ENCODE data around the gene KRT79. TPM values are rescaled to one million over a fixed set of nuclear protein-coding genes. Genes with fewer than 3 reads are reported as not detected.

KRT79 gene
- polyA plus RNA-seq, 1 experiment, result 0.04 TPM

- no peak for DNase-seq (ENCODE audit: low read depth, low spot score)
- CTCF ChIA-PET, result interaction anchor here (1.3 to 1.6 kb wide), 2 partner anchors 27 to 32 kb away, joined by 4 to 5 read pairs; no protein-coding TSS in a partner anchor
- Histone ChIP-seq H3K27me3 (ENCODE audit: control insufficient read depth, insufficient read depth, low read length) (no peaks in the 10 kb centered on the region), H3K4me3 (ENCODE audit: low read depth, low read length) (no peak overlapping the region), H3K9me3 (ENCODE audit: control insufficient read depth, insufficient read depth, low read length) (no peaks in the 10 kb centered on the region), H3K27ac (ENCODE audit: low read depth, low read length) (no peak overlapping the region)
- POLR2A ChIA-PET, result no interaction called here
- TF ChIP-seq CTCF (IDR thresholded peaks at IDR 0.05; ENCODE audit: low read depth, low read length), result no peak
Observed at GRCh38 chr12:52838609-52839435, 4.7 kb upstream of the KRT79 start.

- no peak overlapping the region for H3K4me3 ChIP-seq (ENCODE audit: low read depth, low read length)
- H3K27ac ChIP-seq (ENCODE audit: low read depth, low read length), result peak overlapping the region; percentile 31
- no peak for DNase-seq (ENCODE audit: low read depth, low spot score)
- ChIA-PET CTCF (interaction anchor here (0.9 to 1.6 kb wide), 3 partner anchors 28 to 42 kb away, joined by 3 to 5 read pairs (median 4); no protein-coding TSS in a partner anchor), POLR2A (interaction anchor here (0.6 kb wide), 1 partner anchor 334 kb away, joined by 7 read pairs; no protein-coding TSS in a partner anchor)
- no peaks in the 10 kb centered on the region for H3K9me3 ChIP-seq (ENCODE audit: control insufficient read depth, insufficient read depth, low read length)
- no peaks in the 10 kb centered on the region for H3K27me3 ChIP-seq (ENCODE audit: control insufficient read depth, insufficient read depth, low read length)
- TF ChIP-seq CTCF (IDR thresholded peaks at IDR 0.05; ENCODE audit: low read depth, low read length), result no peak
Observed at GRCh38 chr12:52837781-52838608, 3.9 kb upstream of the KRT79 start.

GRCh38 chr12:52837413-52837741 is 3.3 kb upstream of the KRT79 start:
- H3K9me3 ChIP-seq (ENCODE audit: control insufficient read depth, insufficient read depth, low read length), result no peaks in the 10 kb centered on the region
- ChIA-PET CTCF (interaction anchor here (0.9 kb wide), 1 partner anchor 43 kb away, joined by 3 read pairs; no protein-coding TSS in a partner anchor), POLR2A (interaction anchor here (0.5 to 0.6 kb wide), 2 partner anchors 101 to 333 kb away, joined by 5 to 7 read pairs; no protein-coding TSS in a partner anchor)
- DNase-seq (ENCODE audit: low read depth, low spot score), result peak; percentile 68
- peak overlapping the region; percentile 31 for H3K27ac ChIP-seq (ENCODE audit: low read depth, low read length)
- H3K27me3 ChIP-seq (ENCODE audit: control insufficient read depth, insufficient read depth, low read length), result no peaks in the 10 kb centered on the region
- TF ChIP-seq CTCF (IDR thresholded peaks at IDR 0.05; ENCODE audit: low read depth, low read length), result no peak
- H3K4me3 ChIP-seq (ENCODE audit: low read depth, low read length), result no peak overlapping the region

- POLR2A ChIA-PET, result interaction anchor here (0.5 kb wide), 1 partner anchor 101 kb away, joined by 5 read pairs; no protein-coding TSS in a partner anchor
- Histone ChIP-seq H3K4me3 (ENCODE audit: low read depth, low read length) (no peak overlapping the region), H3K9me3 (ENCODE audit: control insufficient read depth, insufficient read depth, low read length) (no peaks in the 10 kb centered on the region), H3K27ac (ENCODE audit: low read depth, low read length) (peak overlapping the region; percentile 21), H3K27me3 (ENCODE audit: control insufficient read depth, insufficient read depth, low read length) (no peaks in the 10 kb centered on the region)
- TF ChIP-seq CTCF (IDR thresholded peaks at IDR 0.05; ENCODE audit: low read depth, low read length), result no peak
- no peak for DNase-seq (ENCODE audit: low read depth, low spot score)
- CTCF ChIA-PET, result no interaction called here
Observed at GRCh38 chr12:52836491-52837412, 2.6 kb upstream of the KRT79 start.
